Spleen (tissue), 11 donors: Measurements from ENCODE around the gene ADORA1. TPM values are rescaled to one million over a fixed set of nuclear protein-coding genes. Genes with fewer than 3 reads are reported as not detected.

Experiments
- DNase-seq: peaks from one replicate; pipeline ENCODE4 v3.0.0-alpha.2; 2020
- H3K27ac ChIP-seq, 8 donors: fragments of 200-600 bp; sonication (generic) in 7 of 8; 1 replicate in 4 of 8; 2 replicates in 4 of 8; pipeline versions ENCODE4 v1.5.0 to v1.8.0; 2016 to 2021; ENCODE audit warnings: inconsistent platforms in 4 of 8, mild to moderate bottlenecking in 4 of 8, moderate library complexity in 1 of 8
- H3K27me3 ChIP-seq, 7 donors: fragments of 200-600 bp; sonication (generic) in 6 of 7; replicated peaks in 1 of 7; 1 replicate in 4 of 7; 2 replicates in 3 of 7; pipeline versions ENCODE4 v1.5.0 to v1.8.0; 2016 to 2021; ENCODE audit warnings: inconsistent platforms in 3 of 7, mild to moderate bottlenecking in 1 of 7
- H3K36me3 ChIP-seq, 6 donors: fragments of 200-600 bp; sonication (generic) in 5 of 6; 1 replicate in 4 of 6; 2 replicates in 2 of 6; pipeline versions ENCODE4 v1.5.0 to v1.8.0; 2016 to 2021; ENCODE audit warnings: inconsistent platforms in 2 of 6
- H3K4me1 ChIP-seq, 6 donors: fragments of 200-600 bp; sonication (generic) in 5 of 6; 1 replicate in 3 of 6; 2 replicates in 3 of 6; pipeline versions ENCODE4 v1.5.0 to v1.8.0; 2016 to 2021; ENCODE audit warnings: inconsistent platforms in 3 of 6
- H3K4me3 ChIP-seq, 8 donors: fragments of 200-600 bp; sonication (generic) in 7 of 8; 1 replicate in 4 of 8; 2 replicates in 4 of 8; pipeline versions ENCODE4 v1.5.0 to v1.8.0; 2016 to 2021; ENCODE audit warnings: inconsistent platforms in 4 of 8, mild to moderate bottlenecking in 4 of 8, moderate library complexity in 2 of 8
- H3K9me3 ChIP-seq, 8 donors: fragments of 200-600 bp; sonication (generic) in 7 of 8; 1 replicate in 4 of 8; 2 replicates in 4 of 8; pipeline versions ENCODE4 v1.5.0 to v1.8.0; 2016 to 2021; ENCODE audit warnings: inconsistent platforms in 4 of 8
- CTCF ChIP-seq, 11 experiments: fragments of 200-600 bp in 7 of 11; fragments of 450-650 bp in 4 of 11; sonication (generic) in 4 of 11; IDR thresholded peaks in 8 of 11; conservative IDR thresholded peaks in 3 of 11; 1 replicate in 7 of 11; 2 replicates in 4 of 11; pipeline versions ENCODE4 v1.4.0 to v1.8.0; 2016 to 2021; ENCODE audit warnings: antibody characterized with exemption in 11 of 11, inconsistent platforms in 4 of 11, mild to moderate bottlenecking in 1 of 11
- POLR2A ChIP-seq, 3 donors: fragments of 450-650 bp; IDR thresholded peaks; one replicate each; pipeline ENCODE4 v1.5.1; 2017; ENCODE audit warnings: antibody characterized with exemption in 3 of 3, mild to moderate bottlenecking in 1 of 3
- POLR2AphosphoS5 ChIP-seq, 3 donors: sonication (generic); formaldehyde crosslinking; IDR thresholded peaks; one replicate each; pipeline ENCODE4 v1.5.1; 2017; ENCODE audit warnings: antibody characterized with exemption in 3 of 3
- WGBS, 5 donors: extraction: QIAGEN DNeasy Blood & Tissue Kit in 3 of 5; methylation state at CpG; one replicate each; pipeline versions ENCODE4 v1.1.5 to v1.1.7; 2013 to 2018; 5-methylcytosine and 5-hydroxymethylcytosine counted together
- intact Hi-C: fragments of 100-400 bp; cut with DNase I; formaldehyde crosslinking; loops from one replicate; pipeline ENCODE4 v1.15.0; 2023; ENCODE audit warnings: low total_unique reads
- polyA plus RNA-seq, 3 donors: library from polyadenylated mRNA; stranded (reverse); fragments of 200-250 nt; gene quantifications; one replicate each; pipeline ENCODE4 v1.2.1, GENCODE V29; 2013
- total RNA-seq, 7 donors: library from RNA; depleted of rRNA in 3 of 7; stranded (reverse); fragments of >200 nt in 3 of 7; fragmentation: NEBNext Ultra II Directional in 4 of 7; extraction: Animal tissue kit (Norgen Biotek cat#: 25700) in 4 of 7; gene quantifications; one replicate each; pipeline versions ENCODE4 v1.1.0 to v1.2.1, GENCODE V29; 2016 to 2021
- donor health status: healthy with polysubstance abuse.
- donor health status: DM: no; HTN: no; CAD: no; lungs with moderate emphysema.
- donor health status: DM: no; HTN: no; CAD: no.
- donor health status: Bipolar disorder and iron deficiency.
- donor health status: healthy.
- donor health status: DM: no; HTN: no; CAD: no.
- donor health status: DM: yes; HTN: yes; CAD: no.

The ADORA1 gene
- total and polyA plus RNA-seq, 10 donors = 0.37 to 13.5 (median 5.3) TPM

GRCh38 chr1:203101813-203102634 lies 25.5 kb upstream of the ADORA1 start:
- DNase-seq = no peak
- intact Hi-C loops = no loop called here
- no peaks in the 10 kb centered on the region for H3K36me3 ChIP-seq
- peak overlapping the region in 1 of 8 donors; percentile 62 for H3K27ac ChIP-seq
- no peak for TF ChIP-seq POLR2AphosphoS5 (IDR thresholded peaks at IDR 0.05)
- no peak for TF ChIP-seq CTCF (IDR thresholded peaks at IDR 0.05 in 8 of 11, conservative IDR thresholded peaks at IDR 0.05 in 3 of 11)
- no peak for TF ChIP-seq POLR2A (IDR thresholded peaks at IDR 0.05)
- H3K4me1 ChIP-seq = peaks cover 0 to 9% (median 3%) of the 10 kb centered on the region in 6 donors
- peaks cover 0 to 12% (median 6%) of the 10 kb centered on the region in 8 donors for H3K9me3 ChIP-seq
- WGBS, 5 donors = 54 to 75% (median 68%) methylated on average over 6 of the region's 6 CpGs
- peaks cover 0 to 20% (median 0%) of the 10 kb centered on the region in 7 donors for H3K27me3 ChIP-seq
- H3K4me3 ChIP-seq = no peak overlapping the region

GRCh38 chr1:203103216-203103615 lies 24.3 kb upstream of the ADORA1 start:
- H3K4me3 ChIP-seq = no peak overlapping the region
- H3K27ac ChIP-seq = no peak overlapping the region
- peaks cover 0 to 9% (median 3%) of the 10 kb centered on the region in 6 donors for H3K4me1 ChIP-seq
- no peaks in the 10 kb centered on the region for H3K36me3 ChIP-seq
- H3K9me3 ChIP-seq = peaks cover 0 to 11% (median 6%) of the 10 kb centered on the region in 8 donors
- H3K27me3 ChIP-seq = peaks cover 0 to 31% (median 0%) of the 10 kb centered on the region in 7 donors
- no peak for TF ChIP-seq CTCF (IDR thresholded peaks at IDR 0.05 in 8 of 11, conservative IDR thresholded peaks at IDR 0.05 in 3 of 11)
- no peak for TF ChIP-seq POLR2A (IDR thresholded peaks at IDR 0.05)
- no peak for TF ChIP-seq POLR2AphosphoS5 (IDR thresholded peaks at IDR 0.05)
- 51 to 66% (median 64%) methylated on average over 4 of the region's 4 CpGs for WGBS, 5 donors
- no peak for DNase-seq
- intact Hi-C loops = no loop called here

- DNase-seq = no peak
- Histone ChIP-seq H3K27ac (no peak overlapping the region), H3K9me3 (peaks cover 0 to 11% (median 6%) of the 10 kb centered on the region in 8 donors), H3K4me1 (peaks cover 0 to 9% (median 3%) of the 10 kb centered on the region in 6 donors), H3K4me3 (no peak overlapping the region), H3K27me3 (peaks cover 0 to 38% (median 0%) of the 10 kb centered on the region in 7 donors), H3K36me3 (no peaks in the 10 kb centered on the region)
- no peak for TF ChIP-seq CTCF (IDR thresholded peaks at IDR 0.05 in 8 of 11, conservative IDR thresholded peaks at IDR 0.05 in 3 of 11)
- 77 to 92% (median 86%) methylated on average over 6 of the region's 6 CpGs for WGBS, 5 donors
- intact Hi-C loops = no loop called here
Measured at GRCh38 chr1:203103829-203104495, 23.6 kb upstream of the ADORA1 start.

- H3K36me3 ChIP-seq = no peaks in the 10 kb centered on the region
- TF ChIP-seq CTCF (IDR thresholded peaks at IDR 0.05 in 8 of 11, conservative IDR thresholded peaks at IDR 0.05 in 3 of 11) = no peak
- TF ChIP-seq POLR2AphosphoS5 (IDR thresholded peaks at IDR 0.05) = no peak
- TF ChIP-seq POLR2A (IDR thresholded peaks at IDR 0.05) = no peak
- peaks cover 0 to 9% (median 3%) of the 10 kb centered on the region in 6 donors for H3K4me1 ChIP-seq
- intact Hi-C loops = no loop called here
- DNase-seq = no peak
- no peak overlapping the region for H3K27ac ChIP-seq
- H3K4me3 ChIP-seq = no peak overlapping the region
- H3K9me3 ChIP-seq = peaks cover 0 to 11% (median 6%) of the 10 kb centered on the region in 8 donors
- H3K27me3 ChIP-seq = peaks cover 0 to 39% (median 0%) of the 10 kb centered on the region in 7 donors
Measured at GRCh38 chr1:203104789-203105390, 22.6 kb upstream of the ADORA1 start.
